ENCODE results near the gene GP9.

The GP9 gene

DNA sequence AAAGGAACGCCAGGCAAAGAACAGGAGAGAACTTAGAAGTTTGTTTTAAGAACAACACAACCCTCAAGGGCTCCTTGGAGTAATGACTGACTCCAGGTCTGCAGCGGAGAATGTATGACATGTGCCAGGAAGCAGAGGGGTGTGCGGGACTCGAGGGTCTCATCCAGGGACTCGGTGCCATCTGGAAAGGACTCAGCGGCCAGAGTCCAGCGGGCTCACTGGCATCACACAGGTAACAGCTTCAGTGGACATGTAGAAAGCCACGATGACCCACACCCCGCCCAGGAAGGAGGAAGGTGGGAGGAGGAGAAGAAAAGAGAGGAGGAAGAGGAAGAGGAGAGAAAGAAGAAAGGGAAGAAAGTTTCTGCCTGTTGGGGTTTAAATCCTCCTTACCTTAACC, 21.4 kb downstream of the GP9 start:
- TF ChIP-seq TCF4 (CRISPR knock-in tag; IDR thresholded peaks at IDR 0.05; ENCODE audit: borderline replicate concordance) (no peak), OSR1 (CRISPR knock-in tag; IDR thresholded peaks at IDR 0.05) (no peak), GLIS3 (CRISPR knock-in tag; IDR thresholded peaks at IDR 0.05) (no peak), ARNTL (CRISPR knock-in tag; IDR thresholded peaks at IDR 0.05; ENCODE audit: borderline replicate concordance, low read depth) (no peak), ZNF70 (CRISPR knock-in tag; IDR thresholded peaks at IDR 0.05) (no peak), RARB (CRISPR knock-in tag; IDR thresholded peaks at IDR 0.05) (no peak), ZFP3 (CRISPR knock-in tag; IDR thresholded peaks at IDR 0.05) (no peak), ISL1 (CRISPR knock-in tag; IDR thresholded peaks at IDR 0.05) (no peak), SNAI2 (CRISPR knock-in tag; IDR thresholded peaks at IDR 0.05) (no peak), BACH2 (CRISPR knock-in tag; IDR thresholded peaks at IDR 0.05; ENCODE audit: borderline replicate concordance) (no peak), TOX (CRISPR knock-in tag; IDR thresholded peaks at IDR 0.05; ENCODE audit: borderline replicate concordance) (no peak), ZNF565 (CRISPR knock-in tag; conservative IDR thresholded peaks at IDR 0.05; ENCODE audit: low read depth) (no peak), ZC3H10 (CRISPR knock-in tag; IDR thresholded peaks at IDR 0.05) (no peak)
- TF ChIP-seq, protein P1, sequence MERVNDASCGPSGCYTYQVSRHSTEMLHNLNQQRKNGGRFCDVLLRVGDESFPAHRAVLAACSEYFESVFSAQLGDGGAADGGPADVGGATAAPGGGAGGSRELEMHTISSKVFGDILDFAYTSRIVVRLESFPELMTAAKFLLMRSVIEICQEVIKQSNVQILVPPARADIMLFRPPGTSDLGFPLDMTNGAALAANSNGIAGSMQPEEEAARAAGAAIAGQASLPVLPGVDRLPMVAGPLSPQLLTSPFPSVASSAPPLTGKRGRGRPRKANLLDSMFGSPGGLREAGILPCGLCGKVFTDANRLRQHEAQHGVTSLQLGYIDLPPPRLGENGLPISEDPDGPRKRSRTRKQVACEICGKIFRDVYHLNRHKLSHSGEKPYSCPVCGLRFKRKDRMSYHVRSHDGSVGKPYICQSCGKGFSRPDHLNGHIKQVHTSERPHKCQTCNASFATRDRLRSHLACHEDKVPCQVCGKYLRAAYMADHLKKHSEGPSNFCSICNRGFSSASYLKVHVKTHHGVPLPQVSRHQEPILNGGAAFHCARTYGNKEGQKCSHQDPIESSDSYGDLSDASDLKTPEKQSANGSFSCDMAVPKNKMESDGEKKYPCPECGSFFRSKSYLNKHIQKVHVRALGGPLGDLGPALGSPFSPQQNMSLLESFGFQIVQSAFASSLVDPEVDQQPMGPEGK (CRISPR knock-in tag; IDR thresholded peaks at IDR 0.05; ENCODE audit: borderline replicate concordance) = no peak
- TF ChIP-seq, protein P2, sequence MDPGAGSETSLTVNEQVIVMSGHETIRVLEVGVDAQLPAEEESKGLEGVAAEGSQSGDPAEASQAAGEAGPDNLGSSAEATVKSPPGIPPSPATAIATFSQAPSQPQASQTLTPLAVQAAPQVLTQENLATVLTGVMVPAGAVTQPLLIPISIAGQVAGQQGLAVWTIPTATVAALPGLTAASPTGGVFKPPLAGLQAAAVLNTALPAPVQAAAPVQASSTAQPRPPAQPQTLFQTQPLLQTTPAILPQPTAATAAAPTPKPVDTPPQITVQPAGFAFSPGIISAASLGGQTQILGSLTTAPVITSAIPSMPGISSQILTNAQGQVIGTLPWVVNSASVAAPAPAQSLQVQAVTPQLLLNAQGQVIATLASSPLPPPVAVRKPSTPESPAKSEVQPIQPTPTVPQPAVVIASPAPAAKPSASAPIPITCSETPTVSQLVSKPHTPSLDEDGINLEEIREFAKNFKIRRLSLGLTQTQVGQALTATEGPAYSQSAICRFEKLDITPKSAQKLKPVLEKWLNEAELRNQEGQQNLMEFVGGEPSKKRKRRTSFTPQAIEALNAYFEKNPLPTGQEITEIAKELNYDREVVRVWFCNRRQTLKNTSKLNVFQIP (CRISPR knock-in tag; IDR thresholded peaks at IDR 0.05; ENCODE audit: borderline replicate concordance, low read depth) = no peak
- TF ChIP-seq, protein P3, sequence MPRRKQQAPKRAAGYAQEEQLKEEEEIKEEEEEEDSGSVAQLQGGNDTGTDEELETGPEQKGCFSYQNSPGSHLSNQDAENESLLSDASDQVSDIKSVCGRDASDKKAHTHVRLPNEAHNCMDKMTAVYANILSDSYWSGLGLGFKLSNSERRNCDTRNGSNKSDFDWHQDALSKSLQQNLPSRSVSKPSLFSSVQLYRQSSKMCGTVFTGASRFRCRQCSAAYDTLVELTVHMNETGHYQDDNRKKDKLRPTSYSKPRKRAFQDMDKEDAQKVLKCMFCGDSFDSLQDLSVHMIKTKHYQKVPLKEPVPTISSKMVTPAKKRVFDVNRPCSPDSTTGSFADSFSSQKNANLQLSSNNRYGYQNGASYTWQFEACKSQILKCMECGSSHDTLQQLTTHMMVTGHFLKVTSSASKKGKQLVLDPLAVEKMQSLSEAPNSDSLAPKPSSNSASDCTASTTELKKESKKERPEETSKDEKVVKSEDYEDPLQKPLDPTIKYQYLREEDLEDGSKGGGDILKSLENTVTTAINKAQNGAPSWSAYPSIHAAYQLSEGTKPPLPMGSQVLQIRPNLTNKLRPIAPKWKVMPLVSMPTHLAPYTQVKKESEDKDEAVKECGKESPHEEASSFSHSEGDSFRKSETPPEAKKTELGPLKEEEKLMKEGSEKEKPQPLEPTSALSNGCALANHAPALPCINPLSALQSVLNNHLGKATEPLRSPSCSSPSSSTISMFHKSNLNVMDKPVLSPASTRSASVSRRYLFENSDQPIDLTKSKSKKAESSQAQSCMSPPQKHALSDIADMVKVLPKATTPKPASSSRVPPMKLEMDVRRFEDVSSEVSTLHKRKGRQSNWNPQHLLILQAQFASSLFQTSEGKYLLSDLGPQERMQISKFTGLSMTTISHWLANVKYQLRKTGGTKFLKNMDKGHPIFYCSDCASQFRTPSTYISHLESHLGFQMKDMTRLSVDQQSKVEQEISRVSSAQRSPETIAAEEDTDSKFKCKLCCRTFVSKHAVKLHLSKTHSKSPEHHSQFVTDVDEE (CRISPR knock-in tag; IDR thresholded peaks at IDR 0.05) = no peak
- TF ChIP-seq, protein P4, sequence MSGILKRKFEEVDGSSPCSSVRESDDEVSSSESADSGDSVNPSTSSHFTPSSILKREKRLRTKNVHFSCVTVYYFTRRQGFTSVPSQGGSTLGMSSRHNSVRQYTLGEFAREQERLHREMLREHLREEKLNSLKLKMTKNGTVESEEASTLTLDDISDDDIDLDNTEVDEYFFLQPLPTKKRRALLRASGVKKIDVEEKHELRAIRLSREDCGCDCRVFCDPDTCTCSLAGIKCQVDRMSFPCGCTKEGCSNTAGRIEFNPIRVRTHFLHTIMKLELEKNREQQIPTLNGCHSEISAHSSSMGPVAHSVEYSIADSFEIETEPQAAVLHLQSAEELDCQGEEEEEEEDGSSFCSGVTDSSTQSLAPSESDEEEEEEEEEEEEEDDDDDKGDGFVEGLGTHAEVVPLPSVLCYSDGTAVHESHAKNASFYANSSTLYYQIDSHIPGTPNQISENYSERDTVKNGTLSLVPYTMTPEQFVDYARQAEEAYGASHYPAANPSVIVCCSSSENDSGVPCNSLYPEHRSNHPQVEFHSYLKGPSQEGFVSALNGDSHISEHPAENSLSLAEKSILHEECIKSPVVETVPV (CRISPR knock-in tag; IDR thresholded peaks at IDR 0.05) = no peak

DNA sequence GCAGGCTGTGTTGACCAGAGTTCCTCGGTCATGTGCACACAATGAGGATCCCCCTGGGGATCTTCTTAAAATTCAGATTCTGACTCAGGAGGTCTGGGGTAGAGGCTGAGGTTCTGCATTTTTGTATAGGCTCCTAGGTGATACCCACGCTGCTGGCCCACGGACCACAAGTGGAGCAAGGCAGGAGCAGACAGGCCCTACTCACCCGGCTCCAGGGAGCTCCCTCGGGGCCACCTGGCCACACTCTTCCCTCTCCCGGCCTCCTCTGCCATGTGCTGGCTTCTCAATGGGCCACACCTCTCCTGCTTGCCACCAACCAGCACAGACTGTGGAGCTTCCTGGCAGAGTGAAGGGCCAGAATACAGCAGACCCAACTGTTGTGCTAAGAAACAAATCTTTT, 23.9 kb downstream of the GP9 start:
- ATAC-seq = no peak
- TF ChIP-seq, protein P5, sequence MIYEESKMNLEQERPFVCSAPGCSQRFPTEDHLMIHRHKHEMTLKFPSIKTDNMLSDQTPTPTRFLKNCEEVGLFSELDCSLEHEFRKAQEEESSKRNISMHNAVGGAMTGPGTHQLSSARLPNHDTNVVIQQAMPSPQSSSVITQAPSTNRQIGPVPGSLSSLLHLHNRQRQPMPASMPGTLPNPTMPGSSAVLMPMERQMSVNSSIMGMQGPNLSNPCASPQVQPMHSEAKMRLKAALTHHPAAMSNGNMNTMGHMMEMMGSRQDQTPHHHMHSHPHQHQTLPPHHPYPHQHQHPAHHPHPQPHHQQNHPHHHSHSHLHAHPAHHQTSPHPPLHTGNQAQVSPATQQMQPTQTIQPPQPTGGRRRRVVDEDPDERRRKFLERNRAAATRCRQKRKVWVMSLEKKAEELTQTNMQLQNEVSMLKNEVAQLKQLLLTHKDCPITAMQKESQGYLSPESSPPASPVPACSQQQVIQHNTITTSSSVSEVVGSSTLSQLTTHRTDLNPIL (CRISPR knock-in tag; IDR thresholded peaks at IDR 0.05; ENCODE audit: low read depth) = no peak
- TF ChIP-seq ESRRG (CRISPR knock-in tag; IDR thresholded peaks at IDR 0.05) (no peak), ZFP3 (CRISPR knock-in tag; IDR thresholded peaks at IDR 0.05) (no peak), ISL1 (CRISPR knock-in tag; IDR thresholded peaks at IDR 0.05) (no peak), ZC3H10 (CRISPR knock-in tag; IDR thresholded peaks at IDR 0.05) (no peak), CSDC2 (CRISPR knock-in tag; IDR thresholded peaks at IDR 0.05) (no peak), ZNF8 (CRISPR knock-in tag; IDR thresholded peaks at IDR 0.05) (no peak), ARNTL (CRISPR knock-in tag; IDR thresholded peaks at IDR 0.05; ENCODE audit: borderline replicate concordance, low read depth) (no peak), ZNF565 (CRISPR knock-in tag; conservative IDR thresholded peaks at IDR 0.05; ENCODE audit: low read depth) (no peak), OSR1 (CRISPR knock-in tag; IDR thresholded peaks at IDR 0.05) (no peak), BACH2 (CRISPR knock-in tag; IDR thresholded peaks at IDR 0.05; ENCODE audit: borderline replicate concordance) (no peak), TCF4 (CRISPR knock-in tag; IDR thresholded peaks at IDR 0.05; ENCODE audit: borderline replicate concordance) (no peak), PPARA (CRISPR knock-in tag; IDR thresholded peaks at IDR 0.05; ENCODE audit: borderline replicate concordance) (no peak), RARB (CRISPR knock-in tag; IDR thresholded peaks at IDR 0.05) (no peak)
- TF ChIP-seq, protein P4 (CRISPR knock-in tag; IDR thresholded peaks at IDR 0.05) = no peak
- TF ChIP-seq, protein P2 (CRISPR knock-in tag; IDR thresholded peaks at IDR 0.05; ENCODE audit: borderline replicate concordance, low read depth) = no peak
- TF ChIP-seq, protein P1 (CRISPR knock-in tag; IDR thresholded peaks at IDR 0.05; ENCODE audit: borderline replicate concordance) = no peak

More for the DNA sequence above, 21.4 kb downstream of the GP9 start:
- no peak for ATAC-seq

All from SK-N-SH treated with all-trans-retinoic acid at 6 μM for 48 hours (cell line).